HepG2 (cell line): ENCODE measurements around the gene JPH3. TPM values are rescaled to one million over a fixed set of nuclear protein-coding genes. Genes with fewer than 3 reads are reported as not detected.

ENCODE experiments used
- ATAC-seq: fragments of 200-7000 bp; cut with Tn5 transposase; 3 replicates; pipeline ENCODE4 v1.9.1; 2020; ENCODE audit warnings: mild to moderate bottlenecking, moderate library complexity
- BruUV-seq: library from RNA; stranded (reverse); fragments of 400-500 nt; replicated peaks from 2 replicates; lab custom pipeline; 2021; lab: Mats Ljungman, UMichigan
- CTCF ChIA-PET: fragments of 300-600 bp; formaldehyde crosslinking; extraction: SDS; loops from one replicate; lab custom pipeline; 2021; ENCODE audit warnings: low total read pairs, inconsistent platforms, low intra/inter-chr PET ratio; lab: Yijun Ruan, JAX
- POLR2A ChIA-PET: fragments of 350-600 bp; sonication (Branson Sonifier 250); formaldehyde crosslinking; loops from one replicate; lab custom pipeline; 2020; ENCODE audit warnings: antibody characterized with exemption, inconsistent platforms; lab: Yijun Ruan, JAX
- DNase-seq: peaks from one replicate; pipeline ENCODE4 v3.0.0-alpha.2; 2015; ENCODE audit warnings: low spot score
- FAIRE-seq: peaks from 3 replicates; lab custom pipeline; 2011; peaks lifted over from hg19 to GRCh38; lab: Jason Lieb, UNC
- H2AFZ ChIP-seq: one replicate; pipeline ENCODE4 v1.6.1; 2011; ENCODE audit warnings: low read length, inconsistent platforms
- H3K27ac ChIP-seq: fragments of 300-600 bp; 3 replicates; pipeline ENCODE4 v1.8.0; 2011; ENCODE audit warnings: mixed run types, mild to moderate bottlenecking, mixed read lengths, low read length, inconsistent platforms; ENCODE audit not compliant: insufficient read depth; ENCODE audit errors: extremely low read length
- H3K27me3 ChIP-seq, 2 experiments: fragments of 200-600 bp in 1 of 2; 2 replicates in 1 of 2; 3 replicates in 1 of 2; pipeline versions ENCODE4 v1.6.0 to v1.8.0; 2011; ENCODE audit warnings: low read length in 2 of 2, mild to moderate bottlenecking in 2 of 2, moderate library complexity in 2 of 2, inconsistent platforms in 1 of 2; ENCODE audit not compliant: insufficient read depth in 2 of 2, control insufficient read depth in 1 of 2
- H3K36me3 ChIP-seq, 2 experiments: fragments of 200-600 bp in 1 of 2; replicated peaks in 1 of 2; 2 replicates in 1 of 2; 3 replicates in 1 of 2; pipeline versions ENCODE4 v1.5.1 to v1.8.0; 2011; ENCODE audit warnings: low read length in 2 of 2, inconsistent platforms in 1 of 2; ENCODE audit not compliant: insufficient read depth in 2 of 2, control insufficient read depth in 1 of 2
- H3K4me1 ChIP-seq: 2 replicates; pipeline ENCODE4 v1.5.1; 2012; ENCODE audit warnings: low read length, inconsistent platforms; ENCODE audit not compliant: insufficient read depth
- H3K4me2 ChIP-seq: 2 replicates; pipeline ENCODE4 v1.6.0; 2011; ENCODE audit warnings: low read depth, low read length, inconsistent platforms
- H3K4me3 ChIP-seq, 3 experiments: fragments of 200-600 bp in 1 of 3; sonication (generic), shearing (Covaris generic) in 1 of 3; replicated peaks in 1 of 3; 2 replicates each; pipeline ENCODE4 v1.5.1; 2011 to 2016; ENCODE audit warnings: low read length in 3 of 3, inconsistent platforms in 2 of 3, low read depth in 2 of 3, mild to moderate bottlenecking in 2 of 3, control low read depth in 1 of 3, mixed read lengths in 1 of 3; ENCODE audit not compliant: insufficient read depth in 1 of 3
- H3K79me2 ChIP-seq: one replicate; pipeline ENCODE4 v1.6.1; 2011; ENCODE audit warnings: low read length, inconsistent platforms; ENCODE audit not compliant: insufficient read depth
- H3K9ac ChIP-seq: 2 replicates; pipeline ENCODE4 v1.6.0; 2011; ENCODE audit warnings: mild to moderate bottlenecking, low read depth, low read length, inconsistent platforms; ENCODE audit not compliant: insufficient read depth
- H3K9me3 ChIP-seq: 2 replicates; pipeline ENCODE4 v1.5.1; 2012; ENCODE audit warnings: mild to moderate bottlenecking, low read length
- H4K20me1 ChIP-seq: 2 replicates; pipeline ENCODE4 v1.6.0; 2011; ENCODE audit warnings: inconsistent platforms, mild to moderate bottlenecking, low read length, moderate library complexity; ENCODE audit not compliant: insufficient read depth
- CTCF ChIP-seq: sonication (generic); formaldehyde crosslinking; IDR thresholded peaks from 2 replicates; pipeline ENCODE4 v1.5.0; 2020; ENCODE audit warnings: mild to moderate bottlenecking, missing genetic modification reagents, moderate library complexity
- DMAP1 ChIP-seq: IDR thresholded peaks from 2 replicates; pipeline ENCODE4 v1.6.1; 2016
- HNRNPH1 ChIP-seq: fragments of 200-400 bp; formaldehyde crosslinking; optimal IDR thresholded peaks from 2 replicates; pipeline ENCODE3; 2017; ENCODE audit warnings: mild to moderate bottlenecking, low read depth, low read length
- NFKB2 ChIP-seq: sonication (generic); formaldehyde crosslinking; IDR thresholded peaks from 2 replicates; pipeline ENCODE4 v1.4.0; 2020; ENCODE audit warnings: missing genetic modification reagents, borderline replicate concordance
- STAG1 ChIP-seq: sonication (generic); formaldehyde crosslinking; IDR thresholded peaks from 2 replicates; pipeline ENCODE4 v1.4.0; 2020; ENCODE audit warnings: missing genetic modification reagents
- TAF1 ChIP-seq: sonication (generic); formaldehyde crosslinking; IDR thresholded peaks from 2 replicates; pipeline ENCODE4 v1.4.0; 2020; ENCODE audit warnings: missing genetic modification reagents
- XRCC5 ChIP-seq: fragments of 200-400 bp; formaldehyde crosslinking; optimal IDR thresholded peaks from 2 replicates; pipeline ENCODE3; 2017; ENCODE audit warnings: mild to moderate bottlenecking, low read length
- ZFX ChIP-seq: sonication (generic); formaldehyde crosslinking; IDR thresholded peaks from 2 replicates; pipeline ENCODE4 v1.4.0; 2020; ENCODE audit warnings: mild to moderate bottlenecking, low read depth, missing genetic modification reagents, moderate library complexity
- ZFY ChIP-seq: sonication (generic); formaldehyde crosslinking; IDR thresholded peaks from 2 replicates; pipeline ENCODE4 v1.4.0; 2020; ENCODE audit warnings: missing genetic modification reagents
- ZNF687 ChIP-seq: sonication (generic); formaldehyde crosslinking; IDR thresholded peaks from 2 replicates; pipeline ENCODE4 v1.5.1; 2020; ENCODE audit warnings: mild to moderate bottlenecking, missing genetic modification reagents, moderate library complexity
- WGBS: methylation state at CpG from one replicate; pipeline ENCODE4 v1.1.6; 2017; ENCODE audit warnings: low lambda C conversion rate; 5-methylcytosine and 5-hydroxymethylcytosine counted together
- in situ Hi-C: cut with HindIII; loops from 2 replicates; pipeline ENCODE4 v1.10.0; 2017; ENCODE audit warnings: low pct_unique_long_range_greater_than_20kb; ENCODE audit not compliant: extremely low pct_ligation_motif_present
- intact Hi-C: fragments of 100-400 bp; cut with micrococcal nuclease; formaldehyde crosslinking; loops from one replicate; pipeline ENCODE4 v1.10.0; 2022; ENCODE audit not compliant: unreplicated experiment
- polyA plus RNA-seq, 8 experiments: library from polyadenylated mRNA; depleted of rRNA in 3 of 8; stranded (reverse) in 7 of 8; unstranded in 1 of 8; fragments of >200 nt; fragmentation: Illumina TruSeq in 4 of 8; extraction: Trizol in 4 of 8; gene quantifications; 2 replicates each; pipeline versions ENCODE4 v1.2.1 to v1.2.3, GENCODE V29; 2011 to 2016; ENCODE audit warnings: low read depth in 4 of 8, missing spikeins in 1 of 8, mixed read lengths in 1 of 8; ENCODE audit not compliant: insufficient read depth in 1 of 8
- total RNA-seq, 5 experiments: library from RNA; depleted of rRNA; stranded (reverse); fragments of >200 nt; fragmentation: Illumina TruSeq; extraction: Trizol; gene quantifications; 2 replicates each; pipeline ENCODE4 v1.2.3, GENCODE V29; 2016; ENCODE audit warnings: low read depth in 1 of 5
- TF ChIP-seq, protein P1 (sequence below): sonication (generic); formaldehyde crosslinking; IDR thresholded peaks from 2 replicates; pipeline ENCODE4 v1.4.0; 2020; ENCODE audit warnings: missing genetic modification reagents

Gene JPH3
- total and polyA plus RNA-seq, 2 of the 13 experiments (the other 11 are each of a cell fraction or from before 2014, with no cell fraction given): not detected

DNA sequence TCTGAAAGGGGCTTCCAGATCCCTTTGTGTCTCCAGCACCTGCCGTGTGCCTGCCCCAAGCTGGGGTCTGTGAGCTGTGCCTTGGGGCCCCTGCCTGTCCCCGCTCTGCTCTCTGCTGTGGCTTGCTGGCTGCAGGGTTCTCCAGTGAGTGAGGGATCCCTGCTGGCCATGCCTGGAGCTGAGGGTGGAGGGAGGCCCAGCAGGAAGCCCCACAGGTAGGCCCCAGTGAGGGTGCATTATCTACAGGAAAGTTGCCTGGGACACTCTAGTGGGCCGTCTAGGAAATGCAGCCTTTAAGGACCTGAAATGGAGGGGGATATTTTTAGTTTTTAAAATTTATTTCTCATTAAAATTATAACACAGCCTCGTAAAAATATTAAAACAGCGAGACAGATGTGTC, 50.9 kb downstream of the JPH3 start:
- Histone ChIP-seq H4K20me1 (no peaks in the 10 kb centered on the region; the same call in 1 of the 2 replicates), H3K9me3 (no peaks in the 10 kb centered on the region), H3K9ac (no peak overlapping the region), H3K4me1 (no peaks in the 10 kb centered on the region), H3K27me3 (peaks cover 30 to 82% of the 10 kb centered on the region in 2 experiments), H3K79me2 (no peaks in the 10 kb centered on the region), H3K27ac (no peak overlapping the region), H3K4me2 (no peak overlapping the region), H2AFZ (no peak overlapping the region), H3K4me3 (no peak overlapping the region), H3K36me3 (no peaks in the 10 kb centered on the region)
- peak; percentile 38 for DNase-seq
- TF ChIP-seq HNRNPH1 (no peak), ZFX (CRISPR knock-in tag) (peak; percentile 60; the same call in 1 of the 2 replicates), XRCC5 (peak; percentile 18), DMAP1 (no peak), NFKB2 (0 out of 2 replicates have a peak, but pooled peaks have one; percentile 17), TAF1 (no peak), ZNF687 (0 out of 2 replicates have a peak, but pooled peaks have one; percentile 10), CTCF (peak; percentile 45), STAG1 (CRISPR knock-in tag) (peak; percentile 39), ZFY (CRISPR knock-in tag) (peak; percentile 66)
- TF ChIP-seq, protein P1, sequence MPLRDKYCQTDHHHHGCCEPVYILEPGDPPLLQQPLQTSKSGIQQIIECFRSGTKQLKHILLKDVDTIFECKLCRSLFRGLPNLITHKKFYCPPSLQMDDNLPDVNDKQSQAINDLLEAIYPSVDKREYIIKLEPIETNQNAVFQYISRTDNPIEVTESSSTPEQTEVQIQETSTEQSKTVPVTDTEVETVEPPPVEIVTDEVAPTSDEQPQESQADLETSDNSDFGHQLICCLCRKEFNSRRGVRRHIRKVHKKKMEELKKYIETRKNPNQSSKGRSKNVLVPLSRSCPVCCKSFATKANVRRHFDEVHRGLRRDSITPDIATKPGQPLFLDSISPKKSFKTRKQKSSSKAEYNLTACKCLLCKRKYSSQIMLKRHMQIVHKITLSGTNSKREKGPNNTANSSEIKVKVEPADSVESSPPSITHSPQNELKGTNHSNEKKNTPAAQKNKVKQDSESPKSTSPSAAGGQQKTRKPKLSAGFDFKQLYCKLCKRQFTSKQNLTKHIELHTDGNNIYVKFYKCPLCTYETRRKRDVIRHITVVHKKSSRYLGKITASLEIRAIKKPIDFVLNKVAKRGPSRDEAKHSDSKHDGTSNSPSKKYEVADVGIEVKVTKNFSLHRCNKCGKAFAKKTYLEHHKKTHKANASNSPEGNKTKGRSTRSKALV (CRISPR knock-in tag): no peak
- 38% methylated on average over 5 of the region's 5 CpGs for WGBS
- ChIA-PET POLR2A (no interaction called here), CTCF (no interaction called here)
- FAIRE-seq: peak; percentile 88
- in situ Hi-C loops: no loop called here
- no TSS peak for BruUV-seq
- peak; percentile 90 for ATAC-seq
- intact Hi-C loops: no loop called here
